GM12875 (cell line): ENCODE results near the gene ZNF710.
"Not testable (repeated sequence)": the region's sequence is repeated elsewhere in the genome, so short reads cannot be mapped to it uniquely, and the experiment has no call there.

Source experiments
- H3K4me3 ChIP-seq: one replicate; pipeline ENCODE4 v1.5.1; 2011; ENCODE audit warnings: low read depth, low read length, control low read depth
- CTCF ChIP-seq: IDR thresholded peaks from 2 replicates; pipeline ENCODE4 v1.5.1; 2011; ENCODE audit warnings: low read depth, mild to moderate bottlenecking, control low read depth, inconsistent platforms, low read length, moderate library complexity, borderline replicate concordance; ENCODE audit not compliant: insufficient read depth

ZNF710 gene

GRCh38 chr15:90064911-90065681 is 64.0 kb downstream of the ZNF710 start:
- no peak overlapping the region for H3K4me3 ChIP-seq
- no peak for TF ChIP-seq CTCF

DNA sequence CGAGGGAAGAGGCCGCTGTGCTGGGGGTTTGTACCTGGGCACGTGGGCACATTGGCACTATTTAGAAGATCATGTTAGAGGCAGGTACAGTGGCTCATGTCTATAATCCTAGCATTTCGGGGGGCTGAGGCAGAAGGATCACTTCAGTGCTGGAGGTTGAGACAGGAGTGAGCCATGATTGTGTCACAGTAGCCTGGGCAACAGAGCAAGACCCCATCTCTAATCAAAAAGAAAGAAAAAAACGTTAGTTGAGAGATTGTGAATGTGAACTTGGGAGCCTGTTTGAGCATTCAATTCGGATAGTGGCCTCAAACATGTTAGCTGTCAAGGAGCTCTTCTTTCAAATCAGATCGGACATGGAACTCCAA is 64.5 kb downstream of the ZNF710 start:
- H3K4me3 ChIP-seq = no peak overlapping the region
- TF ChIP-seq CTCF = no peak

DNA sequence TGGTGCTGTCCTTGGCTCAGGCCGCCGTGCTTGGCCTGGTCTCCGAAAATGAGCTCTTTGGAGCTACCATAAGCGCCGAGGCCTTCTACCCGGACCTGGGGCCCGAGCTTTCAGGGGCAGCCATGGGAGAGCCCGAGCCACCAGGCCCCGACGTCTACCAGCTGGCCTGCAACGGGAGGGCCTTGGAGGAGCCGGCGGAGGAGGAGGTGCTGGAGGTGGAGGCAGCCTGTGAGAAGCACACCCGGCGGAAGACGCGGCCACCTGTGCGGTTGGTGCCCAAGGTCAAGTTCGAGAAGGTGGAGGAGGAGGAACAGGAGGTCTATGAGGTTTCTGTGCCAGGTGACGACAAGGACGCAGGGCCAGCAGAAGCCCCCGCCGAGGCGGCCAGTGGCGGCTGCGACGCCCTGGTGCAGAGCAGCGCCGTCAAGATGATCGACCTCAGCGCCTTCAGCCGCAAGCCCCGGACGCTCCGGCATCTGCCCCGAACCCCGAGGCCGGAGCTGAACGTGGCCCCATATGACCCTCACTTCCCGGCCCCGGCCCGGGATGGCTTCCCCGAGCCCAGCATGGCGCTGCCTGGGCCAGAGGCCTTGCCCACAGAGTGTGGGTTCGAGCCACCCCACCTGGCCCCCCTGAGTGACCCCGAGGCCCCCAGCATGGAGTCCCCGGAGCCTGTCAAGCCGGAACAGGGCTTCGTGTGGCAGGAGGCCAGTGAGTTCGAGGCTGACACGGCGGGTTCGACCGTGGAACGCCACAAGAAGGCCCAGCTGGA is 66.2 kb downstream of the ZNF710 start:
- TF ChIP-seq CTCF = no peak
- no peak overlapping the region for H3K4me3 ChIP-seq

GRCh38 chr15:90067953-90068606 is 67.0 kb downstream of the ZNF710 start:
- H3K4me3 ChIP-seq = no peak overlapping the region
- TF ChIP-seq CTCF = no peak

DNA sequence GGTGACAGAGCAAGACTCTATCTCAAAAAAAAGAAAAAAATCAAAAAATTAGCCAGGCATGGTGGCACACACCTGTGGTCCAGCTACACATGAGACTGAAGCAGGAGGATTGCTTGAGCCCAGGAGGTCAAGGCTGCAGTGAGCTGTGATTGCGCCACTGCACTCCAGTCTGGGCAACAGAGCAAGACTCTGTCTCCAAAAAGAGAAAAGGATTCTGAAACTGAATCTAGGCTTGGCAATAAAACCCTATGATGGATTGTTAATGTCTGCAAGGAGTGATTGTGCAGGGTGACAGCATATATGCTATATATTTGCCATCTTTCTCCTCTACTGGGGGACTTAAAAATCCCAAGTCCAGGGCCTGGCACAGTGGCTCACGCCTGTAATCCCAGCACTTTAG is 69.5 kb downstream of the ZNF710 start:
- H3K4me3 ChIP-seq = not testable (repeated sequence)

- H3K4me3 ChIP-seq = no peak overlapping the region
- peak; percentile 68 for TF ChIP-seq CTCF
These were observed 70.2 kb downstream of the ZNF710 start for GRCh38 chr15:90071220-90071807.

- H3K4me3 ChIP-seq = no peak overlapping the region
- no peak for TF ChIP-seq CTCF
These were observed 72.0 kb downstream of the ZNF710 start for GRCh38 chr15:90072978-90073640.
